ENCODE measurements around the gene TMEM225.

DNA sequence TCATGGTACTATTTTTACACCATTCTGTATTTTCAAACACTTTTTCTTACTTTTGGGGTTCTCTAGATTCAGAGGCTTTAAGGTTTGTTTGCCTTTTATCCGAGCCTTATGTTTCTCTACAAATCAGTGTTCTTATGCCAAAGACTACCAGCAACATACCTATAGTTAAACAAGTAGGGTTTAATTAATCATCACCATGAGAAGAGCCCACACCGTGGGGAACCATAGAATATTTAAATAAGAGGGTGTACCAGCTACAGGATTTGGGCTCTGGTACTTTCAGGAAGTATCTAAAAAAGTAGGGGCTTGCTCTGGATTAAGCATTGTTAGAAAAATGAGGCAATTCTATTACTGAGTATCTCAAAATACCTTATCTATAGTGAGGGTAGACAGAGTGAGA is 25.7 kb downstream of the TMEM225 start:
- TF ChIP-seq CTCF (conservative IDR thresholded peaks at IDR 0.05 in 1 of 2, IDR thresholded peaks at IDR 0.05 in 1 of 2; ENCODE audit: extremely low read depth in 1 of 2, insufficient read depth in 1 of 2, low read depth in 1 of 2, low read length in 2 of 2) (no peak), EZH2 (IDR thresholded peaks at IDR 0.05; ENCODE audit: borderline replicate concordance, low read length) (no peak)
